Suprapubic skin (tissue), 4 donors: ENCODE measurements around the gene MORC2. TPM values are rescaled to one million over a fixed set of nuclear protein-coding genes. Genes with fewer than 3 reads are reported as not detected.

Experiments
- DNase-seq, 2 donors: peaks; one replicate each; pipeline ENCODE4 v3.0.0-alpha.2; 2019; ENCODE audit warnings: low spot score in 2 of 2
- H3K27ac ChIP-seq: fragments of 200-600 bp; sonication (generic); one replicate; pipeline ENCODE4 v1.5.1; 2019
- H3K27me3 ChIP-seq: fragments of 200-600 bp; sonication (generic); one replicate; pipeline ENCODE4 v1.5.1; 2019
- H3K36me3 ChIP-seq: fragments of 200-600 bp; sonication (generic); one replicate; pipeline ENCODE4 v1.5.1; 2019
- H3K4me1 ChIP-seq: fragments of 200-600 bp; sonication (generic); one replicate; pipeline ENCODE4 v1.5.1; 2019
- H3K4me3 ChIP-seq: fragments of 200-600 bp; sonication (generic); one replicate; pipeline ENCODE4 v1.5.1; 2019; ENCODE audit warnings: mild to moderate bottlenecking
- H3K9me3 ChIP-seq: fragments of 200-600 bp; sonication (generic); one replicate; pipeline ENCODE4 v1.5.1; 2019
- EP300 ChIP-seq: sonication (generic); formaldehyde crosslinking; IDR thresholded peaks from one replicate; pipeline ENCODE4 v1.6.1; 2017; ENCODE audit warnings: antibody characterized with exemption
- POLR2A ChIP-seq, 2 donors: fragments of 450-650 bp; IDR thresholded peaks; one replicate each; pipeline ENCODE4 v1.6.1; 2017; ENCODE audit warnings: antibody characterized with exemption in 2 of 2, mild to moderate bottlenecking in 2 of 2, moderate library complexity in 2 of 2
- POLR2AphosphoS5 ChIP-seq, 3 donors: sonication (generic); formaldehyde crosslinking; IDR thresholded peaks; one replicate each; pipeline ENCODE4 v1.6.1; 2017; ENCODE audit warnings: antibody characterized with exemption in 3 of 3
- WGBS: methylation state at CpG from one replicate; pipeline ENCODE4 v1.1.5; 2018; 5-methylcytosine and 5-hydroxymethylcytosine counted together
- total RNA-seq, 4 donors: library from RNA; depleted of rRNA; stranded (reverse); fragments of >200 nt; gene quantifications; one replicate each; pipeline ENCODE4 v1.1.0, GENCODE V29; 2016
- TF ChIP-seq, protein P1 (sequence below), 2 donors: fragments of 200-600 bp in 1 of 2; fragments of 450-650 bp in 1 of 2; sonication (generic) in 1 of 2; IDR thresholded peaks; one replicate each; pipeline ENCODE4 v1.5.1; 2016 to 2019; ENCODE audit warnings: antibody characterized with exemption in 2 of 2, mild to moderate bottlenecking in 1 of 2, moderate library complexity in 1 of 2

Gene MORC2
- total RNA-seq, 4 donors from 2014 or later: 12.9 to 38.7 (median 21.3) TPM

GRCh38 chr22:30994960-30995359 lies 26.4 kb upstream of the MORC2 start:
- no peak for TF ChIP-seq EP300
- TF ChIP-seq POLR2AphosphoS5 (IDR thresholded peaks at IDR 0.05): no peak
- TF ChIP-seq, protein P1, sequence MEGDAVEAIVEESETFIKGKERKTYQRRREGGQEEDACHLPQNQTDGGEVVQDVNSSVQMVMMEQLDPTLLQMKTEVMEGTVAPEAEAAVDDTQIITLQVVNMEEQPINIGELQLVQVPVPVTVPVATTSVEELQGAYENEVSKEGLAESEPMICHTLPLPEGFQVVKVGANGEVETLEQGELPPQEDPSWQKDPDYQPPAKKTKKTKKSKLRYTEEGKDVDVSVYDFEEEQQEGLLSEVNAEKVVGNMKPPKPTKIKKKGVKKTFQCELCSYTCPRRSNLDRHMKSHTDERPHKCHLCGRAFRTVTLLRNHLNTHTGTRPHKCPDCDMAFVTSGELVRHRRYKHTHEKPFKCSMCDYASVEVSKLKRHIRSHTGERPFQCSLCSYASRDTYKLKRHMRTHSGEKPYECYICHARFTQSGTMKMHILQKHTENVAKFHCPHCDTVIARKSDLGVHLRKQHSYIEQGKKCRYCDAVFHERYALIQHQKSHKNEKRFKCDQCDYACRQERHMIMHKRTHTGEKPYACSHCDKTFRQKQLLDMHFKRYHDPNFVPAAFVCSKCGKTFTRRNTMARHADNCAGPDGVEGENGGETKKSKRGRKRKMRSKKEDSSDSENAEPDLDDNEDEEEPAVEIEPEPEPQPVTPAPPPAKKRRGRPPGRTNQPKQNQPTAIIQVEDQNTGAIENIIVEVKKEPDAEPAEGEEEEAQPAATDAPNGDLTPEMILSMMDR (IDR thresholded peaks at IDR 0.05): no peak
- no peak for TF ChIP-seq POLR2A (IDR thresholded peaks at IDR 0.05)
- no peak overlapping the region for H3K4me3 ChIP-seq
- no peak overlapping the region for H3K27ac ChIP-seq
- H3K27me3 ChIP-seq: no peaks in the 10 kb centered on the region
- DNase-seq: no peak
- peaks cover 3% of the 10 kb centered on the region for H3K9me3 ChIP-seq
- H3K4me1 ChIP-seq: no peaks in the 10 kb centered on the region
- 87% methylated on average over 1 of the region's 1 CpG for WGBS
- no peaks in the 10 kb centered on the region for H3K36me3 ChIP-seq

DNA sequence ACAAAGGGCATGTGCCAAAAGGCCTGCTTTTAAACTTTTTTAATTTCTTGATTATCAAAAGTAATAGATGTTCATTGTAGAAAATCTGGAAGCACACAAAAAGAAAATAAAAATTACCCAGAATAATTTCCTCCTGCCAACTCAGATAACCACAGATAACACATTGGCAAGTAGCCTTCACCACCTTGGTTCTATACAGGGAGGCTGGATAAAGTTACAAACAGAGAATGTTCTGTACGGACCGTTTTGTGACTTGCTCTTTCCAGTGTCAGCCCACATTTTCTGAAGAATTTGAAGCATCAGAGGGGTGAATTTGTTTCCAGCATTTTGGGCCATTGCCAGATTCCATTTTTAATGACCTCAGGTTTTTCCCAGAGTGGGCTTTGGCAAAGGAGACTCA lies 24.0 kb upstream of the MORC2 start:
- peaks cover 9% of the 10 kb centered on the region for H3K9me3 ChIP-seq
- no peak for DNase-seq
- H3K4me1 ChIP-seq: no peaks in the 10 kb centered on the region
- WGBS: 44% methylated on average over 2 of the region's 2 CpGs
- H3K4me3 ChIP-seq: no peak overlapping the region
- H3K27ac ChIP-seq: no peak overlapping the region
- TF ChIP-seq EP300 (no peak), POLR2AphosphoS5 (IDR thresholded peaks at IDR 0.05) (no peak), POLR2A (IDR thresholded peaks at IDR 0.05) (no peak)
- TF ChIP-seq, protein P1 (IDR thresholded peaks at IDR 0.05): no peak
- no peaks in the 10 kb centered on the region for H3K27me3 ChIP-seq
- no peaks in the 10 kb centered on the region for H3K36me3 ChIP-seq

GRCh38 chr22:30990690-30991089 lies 22.1 kb upstream of the MORC2 start:
- Histone ChIP-seq H3K4me3 (no peak overlapping the region), H3K27ac (no peak overlapping the region), H3K36me3 (no peaks in the 10 kb centered on the region), H3K4me1 (no peaks in the 10 kb centered on the region), H3K9me3 (peaks cover 11% of the 10 kb centered on the region), H3K27me3 (no peaks in the 10 kb centered on the region)
- DNase-seq: no peak
- WGBS: 76% methylated on average over 1 of the region's 1 CpG
- TF ChIP-seq POLR2AphosphoS5 (IDR thresholded peaks at IDR 0.05): no peak
- TF ChIP-seq, protein P1 (IDR thresholded peaks at IDR 0.05): no peak
- no peak for TF ChIP-seq EP300

DNA sequence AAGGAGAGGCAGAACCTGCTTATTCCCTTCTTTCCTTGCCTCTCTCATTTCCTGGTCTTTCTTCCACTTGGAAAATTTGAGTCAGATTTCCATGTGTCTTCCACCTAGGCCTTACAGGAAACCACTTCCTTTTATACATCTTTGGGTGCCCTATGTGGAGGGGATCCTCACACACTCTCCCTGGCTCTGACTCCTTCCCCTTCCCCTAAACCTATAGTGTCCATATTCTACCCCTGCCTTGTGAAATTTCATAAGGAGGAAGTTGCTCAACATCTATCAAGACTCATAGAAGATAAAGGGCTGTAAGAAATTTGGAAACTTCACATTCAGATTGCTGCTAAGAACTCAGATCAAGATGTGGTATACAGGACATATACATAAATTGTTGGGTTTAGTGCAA lies 20.9 kb upstream of the MORC2 start:
- Histone ChIP-seq H3K27ac (no peak overlapping the region), H3K27me3 (no peaks in the 10 kb centered on the region), H3K9me3 (peaks cover 18% of the 10 kb centered on the region), H3K36me3 (no peaks in the 10 kb centered on the region), H3K4me1 (no peaks in the 10 kb centered on the region), H3K4me3 (no peak overlapping the region)
- TF ChIP-seq POLR2AphosphoS5 (IDR thresholded peaks at IDR 0.05) (no peak), EP300 (no peak), POLR2A (IDR thresholded peaks at IDR 0.05) (no peak)
- TF ChIP-seq, protein P1 (IDR thresholded peaks at IDR 0.05): no peak
- DNase-seq: no peak

- no peaks in the 10 kb centered on the region for H3K36me3 ChIP-seq
- H3K27me3 ChIP-seq: no peaks in the 10 kb centered on the region
- peaks cover 40% of the 10 kb centered on the region for H3K9me3 ChIP-seq
- no peak for TF ChIP-seq EP300
- no peak overlapping the region for H3K4me3 ChIP-seq
- no peak overlapping the region for H3K27ac ChIP-seq
- WGBS: 90% methylated on average over 4 of the region's 4 CpGs
- H3K4me1 ChIP-seq: no peaks in the 10 kb centered on the region
- no peak for DNase-seq
These were observed 17.1 kb upstream of the MORC2 start for GRCh38 chr22:30985561-30986208.

- Histone ChIP-seq H3K4me1 (no peaks in the 10 kb centered on the region), H3K27ac (no peak overlapping the region), H3K36me3 (no peaks in the 10 kb centered on the region), H3K4me3 (no peak overlapping the region), H3K27me3 (no peaks in the 10 kb centered on the region), H3K9me3 (peaks cover 49% of the 10 kb centered on the region)
- TF ChIP-seq, protein P1 (IDR thresholded peaks at IDR 0.05): no peak
- TF ChIP-seq EP300: no peak
- TF ChIP-seq POLR2A (IDR thresholded peaks at IDR 0.05): no peak
- no peak for TF ChIP-seq POLR2AphosphoS5 (IDR thresholded peaks at IDR 0.05)
- 84% methylated on average over 2 of the region's 2 CpGs for WGBS
- no peak for DNase-seq
These were observed 15.7 kb upstream of the MORC2 start for GRCh38 chr22:30984317-30984716.
